ENCODE results near the gene SPOPL. TPM values are rescaled to one million over a fixed set of nuclear protein-coding genes. Genes with fewer than 3 reads are reported as not detected.
"Not testable (repeated sequence)": the region's sequence is repeated elsewhere in the genome, so short reads cannot be mapped to it uniquely, and the experiment has no call there.

The SPOPL gene
- polyA plus RNA-seq, 2 donors = 2.5 to 3.6 TPM

DNA sequence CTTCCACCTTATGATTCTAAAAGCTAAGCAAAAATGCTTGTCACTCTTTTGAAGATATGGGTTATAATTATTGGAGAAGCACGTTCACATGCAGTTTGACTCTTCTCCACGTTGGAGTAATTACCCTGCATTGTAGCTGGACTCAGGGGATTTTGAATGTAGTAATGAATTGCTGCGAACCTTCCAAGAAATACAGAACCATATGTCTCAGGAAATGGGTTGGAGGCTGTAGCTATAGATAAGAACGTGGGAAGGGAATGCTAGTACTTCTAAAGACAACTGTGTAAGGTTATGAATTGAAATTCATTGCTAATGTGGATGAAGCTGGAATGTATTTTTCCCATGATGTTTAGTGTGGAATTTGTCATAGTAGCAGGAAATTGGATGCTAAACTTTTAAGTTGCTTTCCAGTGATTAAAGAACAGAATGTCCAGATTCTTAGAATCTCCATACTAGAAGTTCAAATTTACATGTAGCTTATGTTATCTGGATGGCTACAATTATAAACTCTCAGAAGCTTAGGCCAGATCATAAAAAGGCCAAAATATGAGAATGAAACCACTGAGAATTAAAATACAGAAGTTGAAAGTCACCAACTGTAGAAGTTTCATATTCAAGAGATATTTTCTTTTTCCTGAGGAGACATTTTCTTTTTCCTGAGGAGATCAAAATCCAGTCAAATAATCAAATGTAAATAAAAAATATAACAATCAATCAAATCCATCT, 27.3 kb upstream of the SPOPL start:
- Histone ChIP-seq H3K36me3 (ENCODE audit: control insufficient read depth in 2 of 2, insufficient read depth in 2 of 2, low read length in 1 of 2) (no peaks in the 10 kb centered on the region), H3K9me3 (ENCODE audit: control insufficient read depth in 2 of 2, insufficient read depth in 1 of 2, low read depth in 1 of 2, low read length in 1 of 2) (no peaks in the 10 kb centered on the region), H3K4me1 (ENCODE audit: control insufficient read depth in 2 of 2, insufficient read depth in 2 of 2, low read length in 1 of 2) (no peaks in the 10 kb centered on the region), H3K4me3 (ENCODE audit: low read depth in 1 of 2, low read length in 2 of 2) (no peak overlapping the region), H3K27ac (ENCODE audit: low read depth in 2 of 2, low read length in 1 of 2) (no peak overlapping the region), H3K27me3 (ENCODE audit: control insufficient read depth in 1 of 2, insufficient read depth in 2 of 2, low read length in 2 of 2) (no peaks in the 10 kb centered on the region)
- whole genome bisulfite sequencing, 2 donors = 72 to 73% methylated on average over 4 of the region's 4 CpGs

GRCh38 chr2:138475277-138475776, 26.2 kb upstream of the SPOPL start:
- 44 to 50% methylated on average over 4 of the region's 4 CpGs for WGBS, 2 donors

GRCh38 chr2:138476186-138476585, 25.4 kb upstream of the SPOPL start:
- no peaks in the 10 kb centered on the region for H3K36me3 ChIP-seq (ENCODE audit: control insufficient read depth in 2 of 2, insufficient read depth in 2 of 2, low read length in 1 of 2)
- H3K9me3 ChIP-seq (ENCODE audit: control insufficient read depth in 2 of 2, insufficient read depth in 1 of 2, low read depth in 1 of 2, low read length in 1 of 2) = no peaks in the 10 kb centered on the region
- H3K4me3 ChIP-seq (ENCODE audit: low read depth in 1 of 2, low read length in 2 of 2) = no peak overlapping the region
- no peaks in the 10 kb centered on the region for H3K27me3 ChIP-seq (ENCODE audit: control insufficient read depth in 1 of 2, insufficient read depth in 2 of 2, low read length in 2 of 2)
- no peak overlapping the region for H3K27ac ChIP-seq (ENCODE audit: low read depth in 2 of 2, low read length in 1 of 2)
- H3K4me1 ChIP-seq (ENCODE audit: control insufficient read depth in 2 of 2, insufficient read depth in 2 of 2, low read length in 1 of 2) = no peaks in the 10 kb centered on the region

More at GRCh38 chr2:138475277-138475776, 26.2 kb upstream of the SPOPL start:
- no peaks in the 10 kb centered on the region for H3K36me3 ChIP-seq (ENCODE audit: control insufficient read depth in 2 of 2, insufficient read depth in 2 of 2, low read length in 1 of 2)
- H3K4me1 ChIP-seq (ENCODE audit: control insufficient read depth in 2 of 2, insufficient read depth in 2 of 2, low read length in 1 of 2) = no peaks in the 10 kb centered on the region
- H3K9me3 ChIP-seq (ENCODE audit: control insufficient read depth in 2 of 2, insufficient read depth in 1 of 2, low read depth in 1 of 2, low read length in 1 of 2) = no peaks in the 10 kb centered on the region
- no peak overlapping the region for H3K4me3 ChIP-seq (ENCODE audit: low read depth in 1 of 2, low read length in 2 of 2)
- no peaks in the 10 kb centered on the region for H3K27me3 ChIP-seq (ENCODE audit: control insufficient read depth in 1 of 2, insufficient read depth in 2 of 2, low read length in 2 of 2)
- H3K27ac ChIP-seq (ENCODE audit: low read depth in 2 of 2, low read length in 1 of 2) = no peak overlapping the region

DNA sequence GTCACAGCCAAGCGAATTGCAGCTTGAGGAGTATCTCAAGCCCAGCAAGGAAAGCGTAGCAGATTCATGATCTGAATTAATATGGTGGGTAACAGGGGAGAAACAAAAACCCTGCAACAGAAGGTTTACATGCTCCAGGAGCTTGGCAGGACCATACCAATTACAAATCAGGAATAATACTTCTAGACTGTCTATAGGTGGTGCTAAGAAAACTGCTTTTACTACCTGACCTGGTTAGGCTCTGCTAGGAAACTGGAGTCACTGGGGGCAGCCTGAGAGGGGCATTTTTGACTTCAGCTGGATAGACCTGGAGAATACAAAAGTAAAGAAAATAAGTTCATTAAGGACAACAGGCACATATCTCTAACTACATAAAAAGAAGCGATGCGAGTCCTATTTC, 24.6 kb upstream of the SPOPL start:
- 94 to 96% methylated on average over 4 of the region's 4 CpGs for WGBS, 2 donors
- Histone ChIP-seq H3K27ac (ENCODE audit: low read depth in 2 of 2, low read length in 1 of 2) (no peak overlapping the region), H3K4me3 (ENCODE audit: low read depth in 1 of 2, low read length in 2 of 2) (no peak overlapping the region)

DNA sequence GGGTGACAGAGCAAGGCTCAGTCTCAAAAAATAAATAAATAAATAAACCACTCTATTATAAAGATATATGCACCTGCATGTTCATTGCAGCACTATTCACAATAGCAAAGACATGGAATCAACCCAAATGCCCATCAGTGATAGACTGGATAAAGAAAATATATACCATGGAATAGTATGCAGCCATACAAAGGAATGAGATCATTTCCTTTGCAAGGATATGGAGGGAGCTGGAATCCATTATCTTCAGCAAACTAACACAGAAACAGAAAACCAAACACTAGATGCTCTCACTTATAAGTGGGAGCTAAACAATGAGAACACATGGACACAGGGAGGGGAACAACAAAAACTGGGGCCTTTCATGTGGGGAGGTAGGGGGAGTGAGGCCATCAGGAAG, 18.8 kb upstream of the SPOPL start:
- not testable (repeated sequence) for H3K27me3 ChIP-seq (ENCODE audit: control insufficient read depth in 1 of 2, insufficient read depth in 2 of 2, low read length in 2 of 2); H3K9me3 ChIP-seq (ENCODE audit: control insufficient read depth in 2 of 2, insufficient read depth in 1 of 2, low read depth in 1 of 2, low read length in 1 of 2); H3K4me1 ChIP-seq (ENCODE audit: control insufficient read depth in 2 of 2, insufficient read depth in 2 of 2, low read length in 1 of 2); H3K27ac ChIP-seq (ENCODE audit: low read depth in 2 of 2, low read length in 1 of 2); H3K4me3 ChIP-seq (ENCODE audit: low read depth in 1 of 2, low read length in 2 of 2); H3K36me3 ChIP-seq (ENCODE audit: control insufficient read depth in 2 of 2, insufficient read depth in 2 of 2, low read length in 1 of 2)

More for the DNA sequence above, 24.6 kb upstream of the SPOPL start:
- Histone ChIP-seq H3K4me1 (ENCODE audit: control insufficient read depth in 2 of 2, insufficient read depth in 2 of 2, low read length in 1 of 2) (no peaks in the 10 kb centered on the region), H3K27me3 (ENCODE audit: control insufficient read depth in 1 of 2, insufficient read depth in 2 of 2, low read length in 2 of 2) (no peaks in the 10 kb centered on the region), H3K9me3 (ENCODE audit: control insufficient read depth in 2 of 2, insufficient read depth in 1 of 2, low read depth in 1 of 2, low read length in 1 of 2) (no peaks in the 10 kb centered on the region), H3K36me3 (ENCODE audit: control insufficient read depth in 2 of 2, insufficient read depth in 2 of 2, low read length in 1 of 2) (no peaks in the 10 kb centered on the region)

DNA sequence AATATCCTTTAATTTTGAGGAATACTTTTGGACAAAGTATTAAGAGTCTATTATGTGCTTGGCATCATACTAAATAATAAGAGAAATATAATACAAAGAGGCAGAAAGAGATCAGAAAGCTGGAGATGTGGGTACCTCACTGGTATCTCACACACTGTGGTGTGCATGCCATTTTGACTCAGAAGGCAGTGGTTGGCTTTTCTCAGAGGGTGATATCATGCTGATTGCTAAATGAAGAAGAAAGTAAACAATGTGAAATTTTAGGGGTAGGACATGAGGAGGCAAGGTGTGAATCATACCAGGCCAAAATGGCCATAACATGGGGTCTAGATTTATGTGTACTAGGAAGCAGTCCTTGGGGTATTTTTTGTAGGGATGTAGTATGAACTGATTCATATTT, 16.6 kb upstream of the SPOPL start:
- no peak overlapping the region for H3K4me3 ChIP-seq (ENCODE audit: low read depth in 1 of 2, low read length in 2 of 2)
- no peaks in the 10 kb centered on the region for H3K27me3 ChIP-seq (ENCODE audit: control insufficient read depth in 1 of 2, insufficient read depth in 2 of 2, low read length in 2 of 2)
- no peaks in the 10 kb centered on the region for H3K9me3 ChIP-seq (ENCODE audit: control insufficient read depth in 2 of 2, insufficient read depth in 1 of 2, low read depth in 1 of 2, low read length in 1 of 2)
- H3K4me1 ChIP-seq (ENCODE audit: control insufficient read depth in 2 of 2, insufficient read depth in 2 of 2, low read length in 1 of 2) = no peaks in the 10 kb centered on the region
- H3K27ac ChIP-seq (ENCODE audit: low read depth in 2 of 2, low read length in 1 of 2) = no peak overlapping the region
- no peaks in the 10 kb centered on the region for H3K36me3 ChIP-seq (ENCODE audit: control insufficient read depth in 2 of 2, insufficient read depth in 2 of 2, low read length in 1 of 2)

GRCh38 chr2:138486363-138487198, 15.0 kb upstream of the SPOPL start:
- Histone ChIP-seq H3K27ac (ENCODE audit: low read depth in 2 of 2, low read length in 1 of 2) (no peak overlapping the region), H3K4me3 (ENCODE audit: low read depth in 1 of 2, low read length in 2 of 2) (no peak overlapping the region), H3K4me1 (ENCODE audit: control insufficient read depth in 2 of 2, insufficient read depth in 2 of 2, low read length in 1 of 2) (no peaks in the 10 kb centered on the region), H3K27me3 (ENCODE audit: control insufficient read depth in 1 of 2, insufficient read depth in 2 of 2, low read length in 2 of 2) (no peaks in the 10 kb centered on the region), H3K9me3 (ENCODE audit: control insufficient read depth in 2 of 2, insufficient read depth in 1 of 2, low read depth in 1 of 2, low read length in 1 of 2) (no peaks in the 10 kb centered on the region), H3K36me3 (ENCODE audit: control insufficient read depth in 2 of 2, insufficient read depth in 2 of 2, low read length in 1 of 2) (no peaks in the 10 kb centered on the region)
- WGBS, 2 donors = 33 to 55% methylated on average over 2 of the region's 2 CpGs

- no peak overlapping the region for H3K4me3 ChIP-seq (ENCODE audit: low read depth in 1 of 2, low read length in 2 of 2)
- no peaks in the 10 kb centered on the region for H3K9me3 ChIP-seq (ENCODE audit: control insufficient read depth in 2 of 2, insufficient read depth in 1 of 2, low read depth in 1 of 2, low read length in 1 of 2)
- WGBS, 2 donors = 73 to 84% methylated on average over 4 of the region's 4 CpGs
- H3K27ac ChIP-seq (ENCODE audit: low read depth in 2 of 2, low read length in 1 of 2) = no peak overlapping the region
- no peaks in the 10 kb centered on the region for H3K36me3 ChIP-seq (ENCODE audit: control insufficient read depth in 2 of 2, insufficient read depth in 2 of 2, low read length in 1 of 2)
- H3K4me1 ChIP-seq (ENCODE audit: control insufficient read depth in 2 of 2, insufficient read depth in 2 of 2, low read length in 1 of 2) = no peaks in the 10 kb centered on the region
- H3K27me3 ChIP-seq (ENCODE audit: control insufficient read depth in 1 of 2, insufficient read depth in 2 of 2, low read length in 2 of 2) = no peaks in the 10 kb centered on the region
Observed at GRCh38 chr2:138490673-138491494, 10.7 kb upstream of the SPOPL start.

DNA sequence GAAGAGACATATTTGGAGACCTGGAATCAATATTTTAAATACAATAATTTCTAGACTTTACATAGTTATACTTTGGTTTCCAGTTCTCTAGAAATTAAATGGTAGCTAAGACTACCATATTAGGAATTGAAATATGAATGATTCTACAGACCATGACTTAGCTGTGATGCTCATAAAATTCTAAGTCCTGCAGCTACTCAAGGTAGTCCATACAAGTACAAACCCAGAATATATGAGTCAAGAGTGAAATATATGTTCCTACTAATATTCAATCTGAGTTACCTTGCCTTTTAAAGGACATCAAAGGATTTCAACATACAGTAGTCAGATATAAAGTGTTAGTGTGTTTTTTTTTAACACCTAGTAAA, 10.1 kb upstream of the SPOPL start:
- H3K4me1 ChIP-seq (ENCODE audit: control insufficient read depth in 2 of 2, insufficient read depth in 2 of 2, low read length in 1 of 2) = no peaks in the 10 kb centered on the region
- no peaks in the 10 kb centered on the region for H3K36me3 ChIP-seq (ENCODE audit: control insufficient read depth in 2 of 2, insufficient read depth in 2 of 2, low read length in 1 of 2)
- H3K27me3 ChIP-seq (ENCODE audit: control insufficient read depth in 1 of 2, insufficient read depth in 2 of 2, low read length in 2 of 2) = no peaks in the 10 kb centered on the region
- no peaks in the 10 kb centered on the region for H3K9me3 ChIP-seq (ENCODE audit: control insufficient read depth in 2 of 2, insufficient read depth in 1 of 2, low read depth in 1 of 2, low read length in 1 of 2)
- no peak overlapping the region for H3K27ac ChIP-seq (ENCODE audit: low read depth in 2 of 2, low read length in 1 of 2)
- no peak overlapping the region for H3K4me3 ChIP-seq (ENCODE audit: low read depth in 1 of 2, low read length in 2 of 2)

Data from esophagus (tissue), 2 donors.